CD1c-positive myeloid dendritic cell (primary cell): ENCODE data around the gene CREB3L2.

Experiments used
- DNase-seq: peaks from one replicate; pipeline ENCODE4 v3.0.0-alpha.2; 2016; ENCODE audit errors: extremely low spot score

The CREB3L2 gene

DNA sequence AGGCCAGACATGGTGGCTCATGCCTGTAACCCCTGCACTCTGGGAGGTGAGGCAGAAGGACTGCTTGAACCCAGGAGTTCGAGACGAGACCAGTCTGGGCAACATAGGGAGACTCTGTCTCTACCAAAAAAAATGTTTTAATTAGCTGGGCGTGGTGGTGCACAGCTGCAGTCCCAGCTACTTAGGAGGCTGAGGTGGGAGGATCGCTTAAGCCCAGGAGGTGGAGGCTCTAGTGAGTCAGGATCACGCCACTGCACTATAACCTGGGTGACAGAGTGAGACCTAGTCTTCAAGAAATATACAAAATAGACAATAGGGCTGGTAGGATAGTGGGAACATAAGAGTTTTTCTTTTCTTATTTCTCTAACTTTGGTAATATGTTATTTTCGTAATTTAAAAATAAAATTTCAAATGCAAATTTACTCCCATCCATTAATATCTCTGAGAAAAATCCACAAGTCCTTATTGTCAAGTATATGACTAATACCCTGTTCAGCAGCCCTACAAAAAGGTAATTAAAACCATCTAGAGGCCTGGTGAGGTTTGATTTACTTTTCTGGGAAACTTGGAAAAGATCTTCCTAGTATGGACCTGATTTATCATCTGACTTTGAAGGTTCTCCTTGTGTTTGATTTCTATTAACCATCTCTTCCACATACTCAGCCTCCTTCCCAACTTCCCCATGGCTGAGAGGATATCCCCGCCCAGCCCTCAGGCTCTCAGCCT is 50.0 kb downstream of the CREB3L2 start:
- no peak for DNase-seq

DNA sequence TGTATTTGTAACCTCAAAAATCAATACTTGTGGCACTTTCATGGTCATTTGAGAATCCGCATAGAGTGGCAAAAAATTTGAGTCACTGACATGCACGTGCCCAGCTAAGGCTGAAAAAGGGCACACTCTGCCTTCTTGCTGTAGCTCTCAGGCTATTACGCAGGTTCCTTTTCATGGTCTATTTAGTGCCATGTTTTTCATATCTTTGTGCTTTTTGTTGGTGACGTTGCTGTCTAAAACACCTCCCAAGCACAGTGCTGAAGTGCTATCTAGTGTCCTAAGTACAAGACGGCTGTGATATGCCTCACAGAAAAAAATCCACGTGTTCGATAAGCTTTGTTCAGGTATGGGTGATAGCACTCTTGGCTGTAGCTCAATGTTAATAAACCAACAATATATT is 50.9 kb downstream of the CREB3L2 start:
- no peak for DNase-seq

DNA sequence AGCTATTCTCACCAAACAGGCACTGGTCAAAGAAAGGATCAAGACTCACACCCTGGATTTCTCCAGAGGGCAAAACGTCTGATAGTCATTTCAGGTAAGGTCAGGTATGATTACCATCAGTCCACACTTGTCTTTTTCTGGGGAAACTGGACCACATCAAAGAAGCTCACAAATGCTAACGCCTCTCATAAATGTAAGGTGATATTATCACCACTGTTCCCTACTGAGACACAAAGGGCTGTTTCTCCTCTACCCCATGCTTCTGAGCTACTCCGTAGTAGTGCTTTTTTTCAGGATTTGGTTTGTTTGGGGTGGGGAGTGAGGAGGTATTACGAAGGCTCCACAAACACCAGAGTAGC is 51.6 kb downstream of the CREB3L2 start:
- no peak for DNase-seq

DNA sequence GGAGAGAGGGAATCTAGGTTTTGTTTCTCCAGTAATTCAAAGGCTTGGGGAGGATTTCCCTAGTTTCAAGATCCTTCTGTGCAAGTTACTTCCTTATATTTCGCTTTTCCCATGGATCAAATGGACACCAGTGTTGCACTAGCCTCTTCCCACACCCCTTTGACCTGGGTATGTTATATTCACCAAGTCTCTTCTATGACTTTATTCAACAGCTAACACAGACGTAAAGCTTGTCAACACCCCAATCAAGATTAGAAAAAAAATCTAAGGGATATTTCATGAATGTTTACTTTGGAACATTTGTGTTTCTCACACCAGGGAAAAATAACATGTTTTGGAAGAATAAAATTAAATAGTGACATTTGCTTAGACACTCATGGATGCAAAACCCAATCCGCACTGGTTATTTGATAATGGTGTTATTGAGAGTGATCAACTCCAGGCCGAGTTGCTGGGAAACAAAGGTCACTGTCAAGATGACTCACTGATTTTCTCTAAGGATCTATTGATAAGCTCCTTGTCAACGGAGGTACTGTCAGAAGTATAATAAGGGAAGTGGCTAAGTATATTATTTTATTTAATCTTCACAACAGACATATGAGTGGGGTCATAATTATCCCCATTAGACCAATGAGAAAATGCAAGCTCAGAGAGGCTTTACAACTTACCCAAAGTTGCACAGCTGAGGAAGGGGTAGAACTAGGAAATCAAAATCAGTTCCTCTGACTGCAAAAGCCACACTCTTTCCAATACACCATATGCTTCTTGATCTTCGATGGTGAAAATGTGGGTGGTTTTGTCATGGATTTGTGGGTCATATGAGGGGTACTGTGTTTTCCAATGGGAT is 52.2 kb downstream of the CREB3L2 start:
- DNase-seq: no peak

DNA sequence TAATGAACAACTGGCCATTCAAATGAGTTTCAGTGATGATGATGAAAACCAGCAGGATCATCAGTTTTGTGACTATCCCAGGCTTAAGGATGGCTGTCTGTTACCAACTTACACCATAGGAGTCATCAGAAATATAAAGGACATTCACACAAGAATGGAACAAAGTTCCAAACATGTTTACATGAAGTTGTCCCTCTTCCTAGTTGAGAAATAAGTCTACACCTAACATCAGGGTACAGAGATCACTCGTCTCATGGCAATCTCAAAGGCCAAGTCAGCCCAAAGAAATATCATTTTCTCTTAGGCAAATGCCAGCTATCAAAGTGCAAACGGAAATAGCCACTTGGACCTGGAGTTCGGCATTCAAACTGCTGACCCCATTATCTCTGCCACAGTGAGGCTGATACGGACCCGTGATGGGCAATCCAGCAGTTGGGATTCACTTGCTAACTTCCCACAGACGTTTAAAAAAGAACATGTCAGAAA is 53.0 kb downstream of the CREB3L2 start:
- no peak for DNase-seq

DNA sequence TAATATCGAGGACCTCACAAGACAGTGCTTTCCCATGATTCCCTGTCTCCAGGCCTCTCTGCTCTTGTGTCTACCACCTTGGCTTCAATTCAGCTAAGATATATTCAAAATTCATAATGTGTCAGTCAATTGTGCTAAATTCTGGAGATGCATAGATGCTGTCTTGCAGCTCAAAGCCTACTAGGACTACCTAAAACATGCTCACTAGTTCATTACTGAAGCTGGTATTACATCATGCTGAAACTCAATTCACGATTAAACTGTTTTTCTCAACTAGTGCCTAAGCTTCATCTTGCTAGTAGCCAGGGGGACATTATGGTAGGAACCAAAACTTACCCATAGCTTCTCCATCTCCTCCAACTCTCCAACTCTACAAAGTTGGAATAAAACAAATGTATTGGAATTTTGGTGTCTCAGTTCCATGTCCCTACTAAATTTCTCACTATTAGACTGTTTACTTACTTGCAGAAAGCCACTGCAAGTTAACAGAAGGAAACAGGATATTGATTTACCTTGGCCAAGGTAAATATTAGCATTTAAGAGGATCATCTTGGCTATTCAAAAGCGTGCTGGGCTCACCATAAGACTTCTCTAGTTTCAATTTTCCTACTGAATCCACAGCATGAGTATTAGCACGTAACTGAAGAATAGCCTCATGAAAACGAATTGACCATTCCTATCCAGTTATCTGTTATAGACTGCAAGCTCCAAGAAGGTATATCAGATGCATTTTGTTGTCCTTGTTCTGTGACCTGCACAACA is 53.6 kb downstream of the CREB3L2 start:
- DNase-seq: no peak

DNA sequence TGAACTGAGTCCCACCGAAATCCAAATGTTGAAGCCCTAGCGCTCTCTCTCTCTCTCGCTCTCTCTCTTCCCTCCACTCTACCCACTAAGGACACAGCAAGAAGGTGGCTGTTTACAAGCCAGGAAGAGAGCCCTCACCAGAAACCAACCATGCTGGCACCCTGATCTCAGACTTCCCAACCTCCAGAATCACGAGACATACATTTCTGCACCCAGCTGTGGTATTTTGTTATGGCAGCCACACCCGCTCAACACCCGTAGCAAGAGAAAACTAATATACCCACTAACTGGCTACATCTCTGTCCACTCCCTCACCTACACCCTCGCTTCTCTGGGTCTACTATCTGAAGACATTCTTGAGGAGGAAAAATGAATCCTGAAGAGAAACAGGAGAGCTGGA is 54.8 kb downstream of the CREB3L2 start:
- DNase-seq: no peak

DNA sequence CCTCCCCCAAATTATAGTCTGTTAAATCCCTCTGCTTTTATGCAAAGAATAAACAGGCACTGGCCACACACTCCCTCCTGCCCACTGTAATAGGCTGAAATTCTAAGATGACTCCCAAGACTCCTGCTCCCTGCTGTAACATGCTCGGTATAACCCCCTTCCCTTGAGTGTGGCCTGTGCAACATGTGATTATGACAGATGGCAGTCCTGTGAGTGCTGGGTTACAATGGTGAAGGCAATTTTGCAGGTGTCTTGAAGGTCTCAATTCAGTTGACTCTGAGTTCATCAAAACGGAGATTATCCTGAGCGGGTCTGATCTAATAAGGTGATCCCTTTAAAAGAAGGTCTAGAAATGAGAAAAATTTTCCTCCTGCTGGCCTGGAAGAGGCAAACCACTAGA is 55.9 kb downstream of the CREB3L2 start:
- DNase-seq: no peak

DNA sequence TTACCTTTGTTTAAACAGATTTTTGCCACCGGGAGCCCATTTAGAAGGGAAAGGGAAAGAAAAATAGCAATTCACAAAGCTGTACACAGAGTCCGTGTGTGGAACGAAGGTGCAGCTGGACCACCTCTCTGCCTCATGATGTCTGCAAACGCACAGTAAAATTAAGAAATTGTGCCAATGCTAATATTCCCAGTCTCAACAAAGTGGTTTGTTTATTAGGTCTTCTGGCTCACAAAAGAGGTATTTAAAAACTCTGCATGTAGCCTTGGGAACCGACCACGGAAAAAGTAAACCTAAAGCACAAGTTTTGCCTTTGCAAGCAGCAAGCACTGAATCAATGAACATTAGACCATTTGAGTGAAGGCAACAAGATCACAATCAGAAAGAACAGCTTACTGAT is 57.7 kb downstream of the CREB3L2 start:
- no peak for DNase-seq

DNA sequence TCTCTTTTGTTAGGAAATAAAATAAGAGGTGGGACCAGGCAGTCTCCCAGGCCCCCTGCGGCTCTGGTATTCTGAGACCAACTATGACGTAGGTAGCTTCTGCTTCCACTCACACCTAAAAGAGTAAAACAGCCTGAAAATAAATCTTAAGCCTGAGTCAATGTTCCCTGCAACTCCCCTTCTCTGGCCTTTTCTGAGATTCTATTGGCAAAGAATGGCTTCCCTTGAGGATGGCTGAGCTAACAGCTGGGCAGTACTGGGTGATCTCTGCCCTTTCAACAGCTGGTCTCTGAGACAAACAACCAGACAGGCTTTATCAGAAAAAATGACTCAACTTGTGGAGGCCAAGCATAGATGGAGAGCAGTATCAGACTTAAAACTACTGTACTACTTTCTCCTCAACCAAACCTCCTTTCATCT is 58.7 kb downstream of the CREB3L2 start:
- DNase-seq: no peak

DNA sequence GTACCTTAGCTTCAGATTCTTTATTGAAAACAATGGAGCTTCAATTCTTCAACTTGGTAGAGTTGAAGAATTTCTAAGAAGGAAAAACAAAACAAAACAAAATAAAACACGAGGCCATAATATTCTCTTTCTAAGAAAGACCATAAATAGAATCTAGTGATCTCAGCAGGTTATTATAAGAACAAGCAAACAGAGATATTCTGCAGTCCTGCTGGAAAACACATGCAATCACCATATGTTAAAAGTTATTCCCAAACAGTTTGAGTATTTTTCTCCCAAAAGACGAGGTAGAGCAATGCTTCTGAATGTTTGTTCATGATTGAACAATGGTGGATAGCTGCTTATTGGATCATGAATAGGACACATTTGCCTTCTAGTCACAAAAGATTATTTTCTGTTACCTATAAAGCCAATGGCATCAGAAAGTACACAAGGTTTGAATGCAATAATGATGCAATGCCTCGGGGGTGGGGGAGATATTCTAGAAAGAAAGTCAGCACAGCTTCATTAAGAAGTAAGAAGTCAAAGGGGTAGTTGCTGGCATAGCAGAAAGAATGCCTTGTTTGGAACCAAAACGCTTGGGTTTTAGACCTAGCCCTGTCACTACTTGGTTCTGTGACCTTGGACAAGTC is 59.3 kb downstream of the CREB3L2 start:
- no peak for DNase-seq

DNA sequence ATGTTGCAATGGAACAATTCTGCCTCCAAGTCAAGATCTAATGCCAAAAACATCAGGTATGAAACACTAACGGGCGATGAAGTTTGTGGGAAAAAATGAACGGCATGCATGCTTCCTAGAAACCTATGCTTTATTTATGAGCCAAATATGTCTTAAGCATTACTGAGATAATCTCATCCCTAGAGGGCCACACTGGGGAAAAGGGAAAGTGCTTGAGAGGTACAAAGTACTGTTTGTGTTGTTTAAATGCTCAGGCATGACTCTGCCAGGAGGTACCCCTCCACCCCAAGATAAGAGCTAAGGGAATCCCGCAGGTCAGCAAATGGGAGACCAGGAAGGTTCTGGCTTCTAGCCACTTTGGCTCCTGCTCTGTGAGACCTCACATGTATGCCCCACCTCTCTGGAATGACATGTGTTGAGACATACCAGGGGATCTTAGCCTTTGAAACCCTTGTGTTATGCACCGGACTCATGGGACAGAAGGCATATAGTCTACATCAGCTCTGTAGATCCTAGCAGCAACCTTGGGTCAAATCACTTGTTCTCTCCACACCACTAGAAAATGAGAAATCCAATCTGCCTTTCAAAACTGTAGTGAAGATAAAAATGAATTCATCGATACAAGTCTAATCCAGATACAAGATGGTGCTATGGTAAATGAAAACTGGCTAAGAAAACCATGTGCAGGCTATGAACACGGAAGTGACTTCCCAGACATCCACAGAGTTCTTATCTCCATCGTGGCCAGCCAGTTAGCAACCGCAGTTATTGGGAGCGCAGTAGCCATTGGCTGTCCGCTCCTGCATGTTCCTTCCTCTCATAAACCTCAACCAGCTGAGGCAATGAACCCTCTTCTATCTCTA is 61.0 kb downstream of the CREB3L2 start:
- DNase-seq: no peak

DNA sequence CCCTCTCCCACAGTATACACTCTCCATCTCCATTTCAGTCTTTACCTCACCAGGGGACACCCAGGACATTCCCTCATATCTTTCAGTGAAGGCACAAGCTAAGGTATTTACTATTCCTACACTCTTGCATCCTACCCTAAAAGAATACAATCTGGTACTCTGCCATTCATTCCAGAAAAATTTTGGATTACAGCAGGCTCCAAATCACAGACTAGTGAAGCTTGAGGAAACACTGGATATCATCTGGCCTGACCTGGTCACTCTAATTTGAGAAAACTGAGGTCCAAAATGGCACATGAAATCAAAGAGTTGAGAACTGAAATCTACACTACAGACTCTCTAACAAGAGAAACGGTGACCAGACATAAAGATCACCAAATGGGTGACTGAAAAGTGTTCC is 61.7 kb downstream of the CREB3L2 start:
- DNase-seq: no peak

DNA sequence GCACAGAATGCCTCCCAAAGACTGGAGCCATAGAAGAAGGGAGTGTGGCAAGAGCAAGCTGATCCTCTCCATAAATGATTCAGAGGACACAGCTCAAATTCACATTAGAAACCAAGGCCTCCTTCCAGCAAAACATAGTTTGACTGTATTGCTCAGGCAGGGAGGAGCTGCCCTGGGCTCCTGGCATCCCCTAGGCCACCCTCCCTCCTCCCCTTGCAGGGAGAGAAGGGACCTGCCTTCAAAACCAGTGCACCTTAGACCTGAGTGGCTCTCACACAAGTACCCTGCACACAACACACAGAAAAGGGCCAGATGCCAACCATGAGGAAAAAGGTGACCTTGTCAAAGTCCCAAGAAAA is 64.7 kb downstream of the CREB3L2 start:
- DNase-seq: no peak

DNA sequence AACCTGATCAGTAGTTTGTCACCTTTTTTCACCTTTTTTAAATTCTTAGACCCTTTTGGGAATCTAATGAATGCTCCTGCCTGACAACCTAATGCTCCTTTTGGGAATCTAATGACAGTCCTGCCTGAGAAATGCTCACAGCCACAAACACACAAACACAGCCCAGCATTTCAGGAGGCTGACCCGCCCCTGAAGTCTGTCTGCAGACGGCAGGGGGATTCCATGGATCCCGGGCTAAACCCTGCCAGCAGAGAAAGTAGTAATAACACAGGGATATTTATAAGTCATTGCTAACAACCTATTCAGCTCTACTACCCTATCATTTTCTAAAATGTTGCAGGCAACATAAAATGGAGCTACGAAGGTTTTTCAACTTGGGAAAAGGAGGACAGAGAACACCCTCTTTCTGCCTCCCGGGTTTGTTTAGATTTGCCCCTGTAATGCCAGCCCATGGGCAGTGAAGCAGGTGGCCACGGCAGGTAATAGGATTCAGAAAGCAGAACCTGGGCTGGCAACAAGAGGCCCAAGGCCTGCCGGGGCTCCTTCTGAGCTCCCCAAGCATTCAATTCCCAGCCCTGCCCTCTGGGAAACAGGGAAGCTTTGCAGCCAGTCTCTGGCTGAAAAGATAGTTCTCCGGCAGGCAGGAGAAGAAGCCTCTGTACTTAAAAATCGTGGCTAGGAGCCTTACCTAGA is 65.2 kb downstream of the CREB3L2 start:
- no peak for DNase-seq

DNA sequence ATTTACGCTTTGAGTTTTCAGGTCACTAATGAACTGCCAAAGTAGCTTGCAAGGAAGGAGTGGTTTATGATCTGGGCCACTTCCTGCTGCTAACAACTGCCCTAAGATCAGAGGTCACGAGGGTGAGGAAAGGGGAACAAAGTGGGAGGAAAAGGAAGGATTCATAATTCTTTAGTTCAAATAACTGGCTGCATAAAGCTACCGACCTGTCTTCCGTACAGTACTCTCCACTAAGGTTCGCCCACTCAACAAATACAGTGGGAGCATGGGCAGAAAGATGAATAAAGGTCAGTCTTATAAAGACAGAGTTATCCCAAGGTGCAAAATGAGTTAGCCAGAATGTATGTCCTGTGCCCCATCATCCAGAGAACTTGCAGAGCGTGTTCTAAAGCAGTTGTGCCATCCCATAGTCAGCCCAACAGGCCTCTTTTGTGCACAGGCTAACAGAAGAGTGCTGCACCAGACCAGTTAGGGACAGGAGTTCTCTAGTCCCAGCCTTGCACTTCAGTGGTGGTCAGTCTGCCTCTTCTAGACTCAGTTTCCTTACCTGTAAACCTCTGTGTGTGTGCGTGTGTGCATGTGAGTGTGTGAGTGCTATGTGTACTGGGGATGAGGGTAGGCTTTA is 65.9 kb downstream of the CREB3L2 start:
- peak; percentile 85 for DNase-seq

DNA sequence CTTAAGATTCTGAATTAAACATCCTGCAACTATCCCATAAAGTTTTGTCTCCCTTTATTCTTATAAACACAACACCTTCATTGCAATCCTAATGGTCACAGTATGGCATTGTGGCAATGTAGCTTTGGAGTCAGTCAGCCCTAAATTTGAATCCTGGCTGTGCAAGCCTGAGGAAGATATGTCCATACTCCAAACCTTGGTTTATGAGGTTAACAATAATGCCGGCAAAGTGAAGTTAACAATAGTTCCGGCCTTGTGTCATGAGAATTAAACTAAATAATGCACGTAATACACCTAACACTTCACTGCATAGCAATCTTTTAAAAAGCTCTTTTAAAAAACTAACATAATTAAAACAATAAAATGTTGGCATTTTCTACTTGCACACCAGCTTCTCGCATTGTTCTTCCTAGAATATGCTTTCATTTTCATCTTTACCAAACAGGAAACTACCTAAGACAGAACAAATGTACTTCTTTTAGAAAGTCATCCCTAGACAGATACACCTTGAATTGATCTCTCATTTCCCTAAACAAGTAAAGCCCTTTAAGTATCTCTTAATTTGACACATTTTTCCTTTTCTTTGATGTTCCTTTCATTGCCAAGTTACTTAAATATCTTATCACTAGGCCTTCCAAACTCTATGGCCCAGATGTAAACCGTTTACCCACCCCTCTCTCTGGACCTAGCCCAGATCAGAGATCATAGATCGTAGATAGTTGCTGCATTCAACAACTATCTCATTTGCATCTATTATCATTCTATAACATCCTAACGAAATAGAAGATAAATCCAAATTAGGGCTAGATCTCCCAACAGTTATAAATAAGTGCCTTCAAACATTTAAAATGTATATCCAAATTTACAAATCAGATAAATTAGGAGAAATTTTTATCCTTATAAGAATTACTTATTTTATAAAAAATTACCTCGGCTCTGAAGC is 66.7 kb downstream of the CREB3L2 start:
- peak; percentile 26 for DNase-seq

DNA sequence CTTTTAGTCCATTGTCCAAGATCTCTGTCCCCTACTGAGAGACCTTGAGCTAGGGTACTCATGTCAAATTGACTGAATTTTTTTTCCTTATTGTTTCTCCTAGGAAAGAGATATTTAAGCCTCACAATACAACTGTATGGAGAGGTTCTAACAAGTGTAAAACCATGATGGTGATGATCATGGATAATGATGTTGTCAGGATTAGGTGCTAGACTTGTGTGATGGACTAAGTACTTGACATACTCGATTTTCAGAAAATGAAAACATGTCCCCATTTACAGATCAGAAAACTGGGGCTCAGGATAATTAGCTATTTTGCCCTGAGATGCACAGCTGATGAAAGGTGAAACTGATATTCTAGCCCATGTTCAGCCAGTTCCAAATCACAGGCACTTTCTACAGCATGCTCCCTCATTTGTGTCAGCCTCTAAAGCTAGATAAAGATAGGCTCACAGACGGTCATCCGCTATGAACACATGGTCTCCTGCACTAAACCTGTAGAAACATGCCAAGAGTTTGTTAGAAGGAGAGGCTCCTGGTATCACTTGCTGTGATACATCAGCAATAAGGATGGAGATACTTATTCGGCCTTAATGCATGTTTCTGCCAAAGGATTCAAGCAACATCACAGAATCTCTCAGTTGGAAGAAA is 67.6 kb downstream of the CREB3L2 start:
- DNase-seq: no peak
